ENCODE data around the gene DLGAP5. TPM values are rescaled to one million over a fixed set of nuclear protein-coding genes. Genes with fewer than 3 reads are reported as not detected.

DLGAP5 gene
- total RNA-seq, 1 donor from 2014 or later: 0.27 TPM

- intact Hi-C loops (cut with DNase I): no loop called here
- ATAC-seq (ENCODE audit: poor library complexity) (no peak), DNase-seq (no peak)
These were observed 69.6 kb downstream of the DLGAP5 start for GRCh38 chr14:55121628-55122439.

DNA sequence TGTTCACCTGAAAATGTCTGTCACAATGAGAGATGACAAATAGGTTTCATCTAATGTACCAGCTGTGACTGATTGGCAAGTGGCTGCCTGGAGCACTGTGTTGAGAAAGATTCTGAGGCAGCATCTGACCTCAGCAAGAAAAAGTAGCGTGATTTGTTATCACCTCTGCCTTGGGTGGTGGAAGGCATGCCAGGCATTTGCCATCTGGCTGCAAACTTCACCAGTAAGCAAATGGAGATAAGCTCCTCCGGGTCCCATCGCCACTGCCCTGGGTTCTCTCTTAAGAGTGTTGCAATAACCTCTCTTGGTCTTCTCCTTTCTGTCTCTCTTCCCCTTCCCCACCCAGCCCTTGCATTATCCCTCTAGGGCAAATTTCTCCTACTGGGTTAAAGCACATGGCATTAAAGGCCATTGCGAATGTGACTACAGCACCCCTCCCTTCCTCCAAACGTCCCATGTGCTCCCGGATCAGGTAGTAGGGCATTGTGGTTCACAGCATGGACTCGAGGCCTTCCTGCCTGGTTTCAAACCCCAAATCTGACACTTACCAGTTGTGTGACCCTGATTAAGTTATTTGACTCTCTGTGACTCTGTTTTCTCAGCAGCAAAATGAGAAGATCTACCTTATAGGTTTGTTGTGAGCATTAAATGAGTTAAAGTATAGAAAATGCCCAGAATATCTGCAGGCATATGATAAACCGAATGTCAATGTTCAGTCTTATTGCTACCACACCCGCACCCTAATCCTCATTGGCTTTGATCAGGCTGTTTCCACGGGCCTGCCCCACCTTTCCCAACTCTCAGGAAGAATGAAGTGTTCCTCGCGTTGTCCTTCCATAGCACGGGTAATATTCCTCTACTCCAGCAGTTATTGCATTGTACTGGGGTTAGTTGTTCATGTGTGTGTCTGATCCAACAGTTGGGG, 70.6 kb downstream of the DLGAP5 start:
- intact Hi-C loops (cut with DNase I): no loop called here
- no peak for DNase-seq
- ATAC-seq (ENCODE audit: poor library complexity): no peak

GRCh38 chr14:55118761-55119160, 72.6 kb downstream of the DLGAP5 start:
- ATAC-seq (ENCODE audit: poor library complexity) (no peak), DNase-seq (no peak)
- intact Hi-C loops (cut with DNase I): no loop called here

GRCh38 chr14:55117803-55118441, 73.5 kb downstream of the DLGAP5 start:
- no peak for ATAC-seq (ENCODE audit: poor library complexity)
- no peak for DNase-seq
- intact Hi-C loops (cut with DNase I): no loop called here

DNA sequence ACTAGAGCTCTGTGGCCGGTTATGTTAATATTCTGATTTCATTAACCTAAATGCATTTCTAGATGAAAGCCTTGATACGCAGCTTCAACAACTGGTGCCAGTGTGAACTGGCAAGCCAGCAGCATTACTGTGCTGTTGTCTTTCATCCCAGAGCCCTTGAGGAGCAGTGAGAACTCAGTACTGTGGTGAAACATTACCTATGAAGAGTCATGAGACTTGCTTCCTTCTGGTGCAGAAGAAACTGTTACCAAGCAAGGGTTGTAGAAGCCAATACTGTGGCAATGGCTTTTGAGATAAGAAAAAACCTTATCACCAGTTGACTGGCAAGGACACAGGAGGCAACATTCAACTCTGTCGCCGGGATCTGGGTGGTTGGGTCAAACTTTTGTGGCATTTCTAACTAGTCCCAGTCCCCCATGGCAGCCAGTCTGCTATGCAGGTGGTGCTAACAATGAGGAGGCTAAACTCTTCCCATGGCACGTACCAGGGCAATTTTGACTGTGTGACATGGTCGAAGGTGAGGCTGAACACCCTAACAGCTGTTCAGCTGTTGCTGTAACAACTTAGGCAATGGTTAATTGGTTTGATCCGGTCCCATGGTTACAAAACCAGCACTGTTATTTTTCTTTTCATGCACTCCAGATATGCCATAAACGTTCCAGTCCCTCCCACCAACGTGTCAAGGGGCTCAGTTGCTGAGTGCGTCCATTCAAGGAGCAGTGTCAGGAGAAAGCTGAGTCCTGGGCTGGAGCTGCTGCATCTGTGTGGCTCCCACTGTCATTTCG, 74.9 kb downstream of the DLGAP5 start:
- ATAC-seq (ENCODE audit: poor library complexity): peak; percentile 21

GRCh38 chr14:55115861-55116245, 75.5 kb downstream of the DLGAP5 start:
- no peak for DNase-seq
- ATAC-seq (ENCODE audit: poor library complexity): no peak
- intact Hi-C loops (cut with DNase I): no loop called here

More for the DNA sequence above, 74.9 kb downstream of the DLGAP5 start:
- intact Hi-C loops (cut with DNase I): no loop called here
- DNase-seq: no peak

- DNase-seq (no peak), ATAC-seq (ENCODE audit: poor library complexity) (no peak)
- intact Hi-C loops (cut with DNase I): no loop called here
These were observed 75.9 kb downstream of the DLGAP5 start for GRCh38 chr14:55115460-55115859.

DNA sequence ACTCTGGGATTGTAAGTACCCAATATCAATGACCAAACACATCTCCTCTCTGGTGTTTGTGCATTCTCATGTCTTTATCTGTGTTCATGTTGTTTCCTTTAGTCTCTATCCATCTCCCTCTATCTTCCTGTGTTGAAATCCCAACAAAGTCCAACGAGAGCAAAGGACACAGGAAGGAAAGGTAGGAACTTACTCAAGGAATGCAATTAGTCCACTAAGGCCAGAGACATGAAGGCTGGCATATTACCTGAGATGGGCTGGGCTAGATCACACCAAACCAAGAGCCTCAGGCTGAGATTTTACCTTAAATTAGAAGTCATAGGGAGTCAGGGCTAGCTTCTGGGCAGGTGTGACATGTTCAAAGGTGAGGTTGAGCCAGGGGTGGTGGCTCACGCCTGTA, 76.7 kb downstream of the DLGAP5 start:
- intact Hi-C loops (cut with DNase I): no loop called here
- ATAC-seq (ENCODE audit: poor library complexity) (no peak), DNase-seq (no peak)

DNA sequence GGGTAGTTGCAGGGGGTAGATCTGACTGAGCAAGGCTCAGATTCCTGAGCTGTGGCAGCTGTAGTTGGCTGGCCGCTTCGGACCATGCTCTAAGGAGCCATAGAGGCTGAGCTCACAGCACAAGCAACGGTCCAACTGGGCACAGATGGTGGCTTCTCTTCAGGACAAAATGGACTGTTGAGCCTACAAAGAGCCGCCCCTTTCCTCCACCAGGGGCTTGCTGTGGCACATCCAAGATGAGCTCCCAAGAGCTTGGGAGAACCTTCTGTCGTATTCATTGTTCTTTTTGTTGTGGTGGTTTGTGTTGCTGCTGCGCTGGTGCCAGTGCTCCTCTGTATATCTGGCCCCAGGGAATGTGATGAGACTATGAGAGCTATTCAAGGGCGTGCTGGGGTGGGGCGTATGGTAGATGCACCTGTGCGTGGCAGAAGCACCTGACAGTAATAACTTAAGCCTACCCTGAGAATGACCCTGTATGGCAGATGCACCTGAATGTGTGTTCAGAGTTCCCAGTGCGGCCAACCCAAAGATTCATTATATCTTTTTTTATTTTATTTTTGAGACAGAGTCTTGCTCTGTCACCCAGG, 80.2 kb downstream of the DLGAP5 start:
- no peak for ATAC-seq (ENCODE audit: poor library complexity)
- intact Hi-C loops (cut with DNase I): no loop called here

GRCh38 chr14:55109836-55110235, 81.5 kb downstream of the DLGAP5 start:
- no peak for ATAC-seq (ENCODE audit: poor library complexity)
- intact Hi-C loops (cut with DNase I): no loop called here
- no peak for DNase-seq

More for the DNA sequence above, 80.2 kb downstream of the DLGAP5 start:
- no peak for DNase-seq

DNA sequence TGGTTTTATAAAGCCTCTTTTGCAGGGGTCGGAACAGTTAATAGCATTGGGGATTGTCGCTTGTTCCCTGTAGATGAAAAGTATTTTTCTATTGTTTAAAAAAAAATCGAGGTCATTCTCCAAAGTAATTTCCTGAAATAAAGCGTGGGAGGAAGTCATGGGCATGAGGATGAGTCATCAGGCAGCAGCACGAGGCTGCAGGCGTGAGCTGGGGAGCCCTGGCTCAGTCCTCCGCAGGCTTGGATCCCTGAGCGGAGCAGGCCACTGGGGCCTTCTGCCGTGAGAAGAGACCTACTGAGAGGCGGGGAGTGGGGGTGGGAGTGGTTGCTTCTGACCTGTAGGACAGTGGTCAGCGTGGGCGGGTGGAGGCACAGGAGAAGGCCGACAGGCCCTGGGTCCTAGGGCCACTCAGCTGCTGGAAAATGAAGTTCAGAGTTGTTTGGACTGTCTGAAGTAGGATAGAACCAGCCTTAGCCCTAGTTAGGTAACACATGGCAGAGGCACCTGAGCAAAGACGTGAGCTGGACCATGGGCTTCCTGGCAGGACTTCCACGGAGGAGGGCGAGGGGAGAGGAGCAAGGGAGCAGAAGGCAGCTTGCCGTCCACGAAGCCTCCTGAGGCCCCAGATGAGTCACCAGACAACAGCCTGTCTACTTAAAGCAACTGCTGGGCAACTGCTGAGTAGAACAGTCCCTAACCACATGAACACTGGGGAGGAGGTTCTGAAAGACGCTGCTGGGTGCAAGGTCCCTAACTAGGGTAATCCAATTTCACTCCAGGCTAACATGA, 83.4 kb downstream of the DLGAP5 start:
- DNase-seq: peak; percentile 93
- ATAC-seq (ENCODE audit: poor library complexity): peak; percentile 92
- intact Hi-C loops (cut with DNase I): no loop called here

- DNase-seq (no peak), ATAC-seq (ENCODE audit: poor library complexity) (no peak)
- intact Hi-C loops (cut with DNase I): no loop called here
These were observed 85.4 kb downstream of the DLGAP5 start for GRCh38 chr14:55105991-55106390.

DNA sequence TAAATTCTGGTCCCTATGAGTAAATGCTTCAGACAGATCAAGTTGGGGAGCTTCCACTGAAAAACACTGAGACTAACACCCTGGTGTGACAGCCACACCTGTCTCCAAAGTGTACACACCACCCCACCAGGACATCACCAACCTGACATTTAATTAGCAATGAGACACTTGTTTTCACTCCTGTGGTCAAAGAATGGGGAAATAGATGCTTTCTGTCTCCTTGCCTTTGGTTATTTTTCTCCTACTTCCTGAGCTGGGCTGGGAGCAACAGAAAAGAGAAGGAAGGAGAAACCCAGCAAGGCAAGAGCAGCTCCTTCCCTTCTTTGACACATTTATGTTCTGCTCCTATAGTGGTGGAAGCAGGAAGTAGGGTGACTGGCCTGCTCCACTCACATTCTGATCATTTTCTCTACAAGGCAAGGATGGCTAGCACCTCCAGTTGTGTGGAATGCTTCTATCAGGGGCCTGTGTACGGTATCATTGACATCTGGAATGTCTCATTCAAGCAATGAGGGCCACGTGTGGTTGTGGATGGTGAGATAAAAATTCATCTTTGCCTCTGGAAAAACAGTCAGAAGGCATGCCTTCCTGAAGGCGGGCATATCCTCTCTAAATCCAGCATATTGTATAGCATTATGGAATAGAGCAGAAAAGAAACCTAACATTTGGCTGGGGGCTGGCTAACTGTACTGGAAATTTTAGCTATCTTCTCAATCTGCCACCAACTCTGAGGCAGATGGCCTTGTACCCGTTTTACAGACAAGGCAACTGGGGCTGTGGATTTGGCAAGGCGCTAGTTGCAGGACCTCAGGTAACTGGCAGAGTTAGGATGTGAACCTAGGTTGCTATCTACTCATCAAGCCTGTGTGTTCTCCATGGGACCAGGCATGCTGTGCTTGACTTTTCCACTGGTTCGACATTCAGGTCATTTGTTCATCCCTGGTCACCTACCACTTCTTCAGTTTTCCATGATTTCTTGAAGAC, 87.1 kb downstream of the DLGAP5 start:
- no peak for ATAC-seq (ENCODE audit: poor library complexity)
- intact Hi-C loops (cut with DNase I): no loop called here
- no peak for DNase-seq

- peak; percentile 68 for ATAC-seq (ENCODE audit: poor library complexity)
- intact Hi-C loops (cut with DNase I): no loop called here
- DNase-seq: peak; percentile 76
These were observed 88.3 kb downstream of the DLGAP5 start for GRCh38 chr14:55103005-55103640.

DNA sequence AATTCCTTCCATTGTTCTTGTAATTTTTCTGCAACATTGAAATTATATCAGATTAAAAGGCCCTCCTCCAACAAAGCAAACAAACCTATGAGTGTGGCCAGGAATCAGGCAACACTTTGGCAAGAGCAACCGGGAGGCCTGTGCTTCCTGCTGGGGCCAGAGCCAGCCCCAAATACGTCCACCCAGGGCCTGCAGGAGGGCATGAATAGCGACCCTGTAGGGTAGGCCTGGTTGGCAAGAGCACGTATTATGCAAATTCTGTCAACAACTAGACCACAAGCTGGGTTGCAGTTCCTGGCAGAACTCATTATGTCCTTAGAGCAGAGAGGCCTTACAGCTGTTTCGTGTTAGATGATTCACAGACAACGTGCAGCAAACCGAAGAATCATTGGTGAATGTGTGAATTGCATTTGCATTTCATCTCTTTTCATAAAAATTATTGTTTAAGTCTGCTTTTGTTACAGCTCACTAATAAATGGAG, 89.2 kb downstream of the DLGAP5 start:
- ATAC-seq (ENCODE audit: poor library complexity) (peak; percentile 83), DNase-seq (peak; percentile 87)
- intact Hi-C loops (cut with DNase I): no loop called here

DNA sequence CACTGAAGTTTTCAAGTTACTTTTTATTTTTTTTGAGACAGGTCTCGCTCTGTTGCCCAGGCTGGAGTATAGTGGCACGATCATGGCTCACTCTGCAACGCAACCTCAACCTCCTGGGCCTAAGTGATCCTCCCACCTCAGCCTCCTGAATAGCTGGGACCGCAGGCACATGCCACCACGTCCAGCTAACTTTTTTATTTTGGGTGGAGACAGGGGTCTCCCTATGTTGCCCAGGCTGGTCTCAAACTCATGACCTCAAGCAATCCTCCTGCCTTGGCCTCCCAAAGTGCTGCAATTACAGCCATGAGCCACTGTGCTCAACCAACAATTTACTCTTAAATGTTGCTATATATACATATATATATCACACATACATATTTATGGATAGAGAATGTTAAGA, 89.7 kb downstream of the DLGAP5 start:
- no peak for ATAC-seq (ENCODE audit: poor library complexity)
- no peak for DNase-seq
- intact Hi-C loops (cut with DNase I): no loop called here
